NCI-H345 treated with DMSO at 0.1 percent for 48 hours (cell line): Measurements from ENCODE around the gene AMT.
"Not testable (repeated sequence)": the region's sequence is repeated elsewhere in the genome, so short reads cannot be mapped to it uniquely, and the experiment has no call there.

Experiments
- DNase-seq: peaks from one replicate; lab custom pipeline; 2025; ENCODE audit not compliant: unreplicated experiment; lab: John Stamatoyannopoulos, UW

The AMT gene

DNA sequence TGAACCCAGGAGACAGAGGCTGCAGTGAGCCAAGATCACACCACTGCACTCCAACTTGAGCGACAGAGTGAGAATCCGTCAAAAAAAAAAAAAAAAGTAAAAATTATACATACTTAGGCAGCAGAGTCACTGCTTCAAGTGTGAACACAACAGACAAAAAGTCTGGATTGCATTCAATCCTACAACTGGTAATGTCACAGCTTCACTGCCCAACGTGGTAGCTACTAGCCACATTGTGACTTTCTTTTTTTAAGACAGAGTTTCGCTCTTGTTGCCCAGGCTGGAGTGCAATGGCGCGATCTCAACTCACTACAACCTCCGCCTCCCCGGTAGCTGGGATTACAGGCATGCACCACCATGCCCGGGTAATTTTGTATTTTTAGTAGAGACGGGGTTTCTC, 31.0 kb downstream of the AMT start:
- not testable (repeated sequence) for DNase-seq

DNA sequence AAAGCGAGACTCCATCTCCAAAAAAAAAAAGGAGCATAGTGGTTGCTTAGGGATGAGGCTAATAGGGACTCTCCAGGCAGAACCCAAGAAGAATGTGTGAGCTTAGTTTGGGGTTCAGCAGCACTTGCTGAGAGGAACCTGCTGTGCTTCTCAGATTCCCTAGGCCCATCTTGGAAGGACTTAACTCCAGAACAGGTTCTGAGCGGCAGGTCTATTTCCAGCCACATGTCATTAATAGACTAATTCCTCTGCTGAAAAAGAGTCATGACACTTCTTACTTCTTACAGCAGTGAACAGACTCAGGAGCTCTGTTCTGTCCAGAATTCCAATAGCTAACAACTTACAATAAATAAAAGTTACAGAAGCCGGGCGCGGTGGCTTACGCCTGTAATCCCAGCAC, 33.0 kb downstream of the AMT start:
- no peak for DNase-seq

DNA sequence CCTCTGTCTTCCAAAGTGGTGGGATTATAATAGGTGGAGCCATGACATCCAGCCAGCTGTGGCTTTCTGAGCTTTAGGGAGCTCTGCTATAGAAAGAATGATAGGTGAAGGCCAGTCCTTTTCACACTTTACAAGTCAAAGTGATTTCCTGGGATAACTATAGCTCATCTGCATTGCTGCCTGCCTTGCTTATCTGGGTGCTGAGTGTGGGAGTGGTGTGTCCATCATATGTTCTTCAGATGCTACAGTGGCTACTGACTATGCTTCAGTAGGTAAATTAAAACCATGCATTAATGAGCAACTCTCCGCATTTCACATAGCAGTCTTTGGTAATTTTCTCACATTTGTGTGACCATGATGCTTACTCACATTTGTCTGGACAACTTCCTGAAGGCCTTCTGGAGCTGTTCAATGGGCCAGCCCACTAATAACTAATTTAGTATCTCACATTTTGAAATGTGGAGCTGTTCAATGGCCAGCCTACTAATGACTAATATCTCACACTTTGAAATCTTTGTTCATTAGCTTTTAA, 33.9 kb downstream of the AMT start:
- no peak for DNase-seq

DNA sequence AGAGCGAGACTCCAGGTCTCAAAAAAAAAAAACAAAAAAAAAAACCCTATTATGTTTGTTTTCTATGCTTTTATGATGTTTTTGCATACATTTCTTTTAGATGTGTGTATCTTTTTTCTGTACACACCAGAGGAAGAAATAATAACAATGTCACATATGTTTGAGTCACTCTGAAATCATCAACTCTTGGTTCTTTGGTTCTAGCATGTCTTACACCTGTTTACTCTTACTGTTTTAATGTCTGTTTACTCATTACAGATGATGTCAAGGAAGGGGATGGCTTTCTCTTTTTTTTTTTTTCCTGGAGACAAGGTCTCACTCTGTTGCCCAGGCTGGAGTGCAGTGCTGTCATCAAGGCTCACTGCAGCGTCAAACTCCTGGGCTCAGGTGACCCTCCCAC, 34.6 kb downstream of the AMT start:
- no peak for DNase-seq

DNA sequence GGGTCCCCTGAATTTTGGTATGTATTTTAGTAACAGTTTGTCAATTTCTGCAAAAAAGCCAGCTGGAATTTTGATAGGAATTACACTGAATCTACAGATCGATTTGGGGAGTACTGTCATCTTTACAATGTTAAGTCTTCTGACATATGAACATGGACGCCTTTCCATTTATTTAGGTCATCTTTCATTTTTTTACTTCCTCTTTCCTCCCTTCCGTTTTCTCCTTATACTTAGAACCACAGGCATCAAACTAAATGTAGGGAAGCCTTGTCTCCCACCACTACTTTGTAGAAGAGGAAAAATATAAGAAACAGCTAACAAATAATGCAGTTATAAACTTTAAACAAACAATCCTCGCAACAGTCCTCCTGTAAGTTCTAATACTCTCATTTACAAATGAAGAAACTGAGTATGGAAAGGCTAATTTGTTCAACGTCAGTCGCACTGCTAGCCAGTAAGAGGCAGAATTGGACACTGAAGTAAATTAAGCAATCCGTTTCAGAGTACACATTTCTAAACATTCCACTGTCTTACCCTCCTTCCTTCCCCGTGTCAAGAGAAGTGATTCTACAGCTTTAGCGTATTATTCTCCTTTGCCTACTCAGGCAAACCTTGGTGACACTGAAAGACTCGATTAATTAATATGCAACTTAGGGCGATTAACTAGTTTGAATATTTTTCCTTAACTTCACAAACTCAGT, 36.1 kb downstream of the AMT start:
- no peak for DNase-seq

DNA sequence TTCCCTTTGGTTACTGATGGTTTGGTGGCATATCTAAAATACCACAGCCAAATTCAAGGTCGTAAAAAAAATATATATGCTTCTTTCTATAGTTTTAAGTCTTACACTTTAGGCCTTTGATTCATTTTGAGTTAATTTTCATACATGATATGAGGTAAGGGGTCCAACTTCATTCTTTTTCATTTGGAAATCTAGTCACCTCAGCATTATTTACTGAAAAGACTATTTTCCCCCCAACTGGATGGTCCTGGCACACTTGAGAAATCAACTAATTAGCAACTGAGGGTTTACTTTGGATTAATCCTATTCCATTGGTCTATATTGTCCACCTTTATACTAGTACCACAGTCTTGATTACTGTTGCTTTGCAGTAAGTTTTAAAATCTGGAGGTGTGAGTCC, 36.7 kb downstream of the AMT start:
- DNase-seq, result no peak

DNA sequence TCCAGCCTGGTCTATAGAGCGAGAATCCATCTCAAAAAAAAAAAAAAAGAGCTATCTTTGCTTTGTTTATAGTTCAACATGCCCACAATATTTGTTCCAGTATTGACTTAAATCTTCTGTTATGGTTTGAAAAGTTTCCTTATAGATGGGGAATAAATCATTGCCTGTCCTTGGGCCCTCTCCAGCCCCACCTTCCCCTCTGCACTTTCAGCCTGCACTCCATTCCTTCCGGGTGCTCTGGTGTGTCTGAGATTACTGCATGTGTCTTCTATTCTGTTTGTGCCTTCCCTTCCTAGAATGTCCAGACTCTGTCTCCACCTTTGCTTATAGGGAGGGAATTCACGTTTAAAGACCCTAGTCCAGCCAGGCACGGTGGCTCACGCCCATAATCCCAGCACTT, 38.9 kb downstream of the AMT start:
- DNase-seq, result no peak

DNA sequence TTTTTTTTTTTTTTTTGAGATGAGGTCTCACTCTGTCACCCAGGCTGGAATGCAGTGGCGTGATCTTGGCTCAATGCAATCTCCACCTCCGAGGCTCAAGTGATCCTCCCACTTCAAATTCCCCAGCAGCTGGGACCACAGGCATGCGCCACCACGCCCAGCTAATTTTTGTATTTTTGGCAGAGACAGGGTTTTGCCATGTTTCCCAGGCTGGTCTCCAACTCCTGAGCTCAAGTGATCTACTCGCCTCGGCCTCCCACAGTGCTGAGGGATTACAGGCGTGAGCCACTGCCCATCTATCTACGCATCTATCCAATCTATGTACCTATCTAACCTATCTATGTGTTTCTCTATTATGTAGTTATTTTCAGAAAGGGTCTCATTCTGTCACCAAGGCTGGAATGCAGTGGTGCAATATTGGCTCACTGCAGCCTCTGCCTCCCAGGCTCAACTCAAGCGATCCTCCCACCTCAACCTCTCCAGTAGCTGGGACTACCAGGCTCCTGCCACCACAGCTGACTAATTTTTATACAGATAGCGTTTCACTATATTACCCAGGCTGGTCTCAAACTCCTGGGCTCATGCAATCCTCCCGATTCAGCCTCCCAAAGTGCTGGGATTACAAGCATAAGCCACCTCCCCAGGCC, 43.9 kb downstream of the AMT start:
- DNase-seq, result no peak

DNA sequence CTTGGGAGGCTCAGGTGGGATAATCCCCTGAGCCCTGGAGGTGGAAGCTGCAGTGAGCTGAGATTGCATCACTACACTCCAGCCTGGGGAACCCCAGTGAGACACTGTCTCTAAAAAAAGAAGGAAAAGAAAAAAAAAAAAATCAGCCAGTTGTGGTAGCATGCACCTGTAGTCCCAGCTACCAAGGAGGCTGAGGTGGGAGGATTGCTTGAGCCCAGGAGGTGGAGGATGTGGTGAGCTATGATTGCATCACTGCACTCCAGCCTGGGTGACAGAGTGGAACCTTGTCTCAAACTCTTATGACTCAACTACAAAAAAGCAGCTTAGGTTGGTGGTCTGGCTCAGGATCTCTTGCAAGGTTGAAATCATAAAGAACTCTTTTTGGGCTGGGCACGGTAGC, 44.8 kb downstream of the AMT start:
- DNase-seq, result no peak

DNA sequence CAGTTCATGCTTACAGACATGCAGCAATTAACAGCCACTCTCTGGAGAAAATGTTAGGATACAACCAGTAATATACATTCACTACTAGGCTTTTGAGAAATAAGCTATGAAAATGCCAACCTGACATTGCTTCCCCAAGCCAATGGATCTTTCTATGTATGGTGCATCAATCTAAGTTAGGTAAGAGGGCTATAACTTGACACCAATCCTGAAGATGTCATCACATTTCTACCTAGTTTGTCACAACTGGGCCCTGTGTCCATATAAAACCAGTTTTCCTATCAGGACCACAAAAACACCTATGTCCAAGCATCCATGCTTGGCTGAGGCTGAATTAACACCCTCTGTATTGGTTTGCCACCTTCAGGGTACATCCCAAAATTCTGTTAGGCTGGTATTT, 50.3 kb downstream of the AMT start:
- no peak for DNase-seq

DNA sequence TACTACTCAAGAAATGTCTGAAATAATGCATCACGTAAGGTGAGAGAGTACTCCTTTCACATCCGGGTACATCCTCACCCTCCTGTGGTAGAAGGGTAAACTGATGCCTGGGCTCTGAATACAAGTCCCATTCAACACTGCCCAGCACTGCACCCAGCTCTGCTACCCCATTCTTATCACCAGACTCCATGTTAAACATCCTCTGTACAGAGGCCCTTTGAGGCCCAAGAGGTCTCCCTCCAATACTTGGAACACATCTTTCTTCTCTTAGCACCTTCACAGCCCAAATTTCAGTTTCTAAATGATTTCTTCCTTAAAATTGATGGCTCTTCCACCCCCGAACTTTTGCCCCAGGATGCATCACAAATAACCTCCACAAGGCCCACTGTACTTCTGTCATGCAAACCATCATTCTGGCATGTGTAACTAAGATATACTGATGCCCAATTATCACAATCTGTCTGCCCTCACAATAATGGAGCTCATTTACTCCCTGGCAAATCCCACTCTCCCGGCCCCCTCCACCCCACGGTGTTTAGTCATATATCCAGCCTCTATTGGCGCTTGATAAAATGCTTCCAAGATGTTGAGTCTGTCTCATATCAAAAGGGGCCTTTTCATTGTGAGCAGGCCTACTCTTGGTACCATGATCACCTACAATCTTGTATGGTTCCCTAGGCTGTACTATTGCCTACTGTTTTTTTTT, 51.5 kb downstream of the AMT start:
- DNase-seq, result no peak
